GM23338 (cell line): ENCODE results near the gene FCER1G. TPM values are rescaled to one million over a fixed set of nuclear protein-coding genes. Genes with fewer than 3 reads are reported as not detected.

Experiments used
- ATAC-seq: fragments of 200-7000 bp; cut with Tn5 transposase; 3 replicates; pipeline ENCODE4 v1.9.1; 2020
- DNase-seq: peaks from one replicate; pipeline ENCODE4 v3.0.0-alpha.2; 2015; ENCODE audit warnings: low spot score
- H2AFZ ChIP-seq: fragments of 200-600 bp; sonication (generic); 2 replicates; pipeline ENCODE4 v1.8.0; 2016; ENCODE audit warnings: antibody characterized with exemption, mild to moderate bottlenecking, moderate library complexity
- H3F3A ChIP-seq: fragments of 200-600 bp; sonication (generic); replicated peaks from 2 replicates; pipeline ENCODE4 v1.8.0; 2017; ENCODE audit warnings: antibody characterized with exemption, mixed run types, low read depth
- H3K27ac ChIP-seq: fragments of 200-600 bp; sonication (generic); 2 replicates; pipeline ENCODE4 v1.6.1; 2016; ENCODE audit warnings: low read depth
- H3K27me3 ChIP-seq: fragments of 200-600 bp; sonication (generic); 2 replicates; pipeline ENCODE4 v1.8.0; 2016; ENCODE audit warnings: mild to moderate bottlenecking, mixed run types, moderate library complexity; ENCODE audit not compliant: insufficient read depth
- H3K36me3 ChIP-seq: fragments of 200-600 bp; sonication (generic); 2 replicates; pipeline ENCODE4 v1.8.0; 2016; ENCODE audit warnings: mild to moderate bottlenecking; ENCODE audit not compliant: insufficient read depth
- H3K4me1 ChIP-seq: fragments of 200-600 bp; sonication (generic); 2 replicates; pipeline ENCODE4 v1.8.0; 2016; ENCODE audit warnings: mild to moderate bottlenecking, moderate library complexity; ENCODE audit not compliant: insufficient read depth
- H3K4me2 ChIP-seq: fragments of 200-600 bp; sonication (generic); 2 replicates; pipeline ENCODE4 v1.7.1; 2017; ENCODE audit warnings: mixed run types
- H3K4me3 ChIP-seq: fragments of 200-600 bp; sonication (generic); 2 replicates; pipeline ENCODE4 v1.6.1; 2016; ENCODE audit warnings: mixed run types
- H3K79me2 ChIP-seq: fragments of 200-600 bp; sonication (generic); replicated peaks from 2 replicates; pipeline ENCODE4 v1.8.0; 2017; ENCODE audit warnings: mild to moderate bottlenecking; ENCODE audit not compliant: insufficient read depth
- H3K9me2 ChIP-seq: fragments of 200-600 bp; sonication (generic); 2 replicates; pipeline ENCODE4 v1.8.0; 2017; ENCODE audit not compliant: insufficient read depth
- H4K20me1 ChIP-seq: fragments of 200-600 bp; sonication (generic); replicated peaks from 2 replicates; pipeline ENCODE4 v1.8.0; 2017; ENCODE audit warnings: mild to moderate bottlenecking; ENCODE audit not compliant: insufficient read depth
- H3K27ac Mint-ChIP-seq: 2 replicates; pipeline ENCODE4 v1.8.0; 2020; ENCODE audit warnings: inconsistent platforms, mild to moderate bottlenecking, moderate library complexity, mixed read lengths
- H3K27me3 Mint-ChIP-seq: 3 replicates; pipeline ENCODE4 v1.8.0; 2022; ENCODE audit warnings: low read depth, mild to moderate bottlenecking, moderate library complexity, mixed read lengths, inconsistent platforms; ENCODE audit not compliant: insufficient read depth, poor library complexity
- H3K36me3 Mint-ChIP-seq: 3 replicates; pipeline ENCODE4 v1.8.0; 2021; ENCODE audit warnings: low read depth, mild to moderate bottlenecking, inconsistent platforms, moderate library complexity, mixed read lengths
- H3K4me1 Mint-ChIP-seq: 3 replicates; pipeline ENCODE4 v1.8.0; 2020; ENCODE audit warnings: mild to moderate bottlenecking, inconsistent platforms, mixed read lengths
- H3K4me3 Mint-ChIP-seq: 3 replicates; pipeline ENCODE4 v1.8.0; 2021; ENCODE audit warnings: moderate library complexity, mild to moderate bottlenecking, inconsistent platforms, mixed read lengths
- H3K9me3 Mint-ChIP-seq: 3 replicates; pipeline ENCODE4 v1.8.0; 2020; ENCODE audit warnings: moderate library complexity, mild to moderate bottlenecking, inconsistent platforms, mixed read lengths
- CREB1 ChIP-seq: fragments of 250-450 bp; sonication (Bioruptor Pico); IDR thresholded peaks from 2 replicates; pipeline ENCODE4 v1.5.0; 2020; ENCODE audit warnings: low read depth, mild to moderate bottlenecking, moderate library complexity
- CTCF ChIP-seq, 2 experiments: fragments of 200-600 bp in 1 of 2; sonication (generic) in 1 of 2; conservative IDR thresholded peaks; 2 replicates each; pipeline versions ENCODE4 v1.5.1 to v1.6.1; 2016 to 2017; ENCODE audit warnings: antibody characterized with exemption in 2 of 2, low read depth in 2 of 2, mild to moderate bottlenecking in 2 of 2, moderate library complexity in 1 of 2
- EZH2 ChIP-seq: fragments of 200-600 bp; sonication (generic); IDR thresholded peaks from one replicate; pipeline ENCODE4 v1.8.0; 2017; ENCODE audit warnings: antibody characterized with exemption, mild to moderate bottlenecking, low read depth; ENCODE audit not compliant: unreplicated experiment
- EZH2phosphoT487 ChIP-seq: fragments of 200-600 bp; sonication (generic); IDR thresholded peaks from one replicate; pipeline ENCODE4 v1.8.1; 2018; ENCODE audit warnings: antibody characterized with exemption; ENCODE audit not compliant: unreplicated experiment
- JUNB ChIP-seq: IDR thresholded peaks from one replicate; pipeline ENCODE4 v1.6.1; 2016; ENCODE audit warnings: antibody characterized with exemption; ENCODE audit not compliant: unreplicated experiment
- NANOG ChIP-seq: IDR thresholded peaks from 2 replicates; pipeline ENCODE4 v1.6.1; 2016; ENCODE audit warnings: antibody characterized with exemption, borderline replicate concordance
- POLR2AphosphoS5 ChIP-seq: IDR thresholded peaks from 2 replicates; pipeline ENCODE4 v1.6.1; 2016; ENCODE audit warnings: antibody characterized with exemption, low read depth
- REST ChIP-seq: IDR thresholded peaks from one replicate; pipeline ENCODE4 v1.6.1; 2018; ENCODE audit warnings: antibody characterized with exemption; ENCODE audit not compliant: unreplicated experiment
- STAT1 ChIP-seq: IDR thresholded peaks from one replicate; pipeline ENCODE4 v1.6.1; 2016; ENCODE audit warnings: antibody characterized with exemption; ENCODE audit not compliant: unreplicated experiment
- ZNF331 ChIP-seq: fragments of 250-450 bp; sonication (Bioruptor Pico); IDR thresholded peaks from 2 replicates; pipeline ENCODE4 v1.5.0; 2020; ENCODE audit warnings: low read depth, mild to moderate bottlenecking, moderate library complexity
- polyA plus RNA-seq: library from polyadenylated mRNA; unstranded; fragments of >200 nt; fragmentation: Nextera tagmentation; extraction: Ambion mirVana; gene quantifications from 2 replicates; pipeline ENCODE4 v1.2.1, GENCODE V29; 2016
- total RNA-seq: library from RNA; depleted of rRNA; stranded (reverse); fragments of >200 nt; shearing (Covaris generic); gene quantifications from 2 replicates; pipeline ENCODE4 v1.2.3, GENCODE V29; 2014

FCER1G gene
- total and polyA plus RNA-seq, 2 experiments from 2014 or later, result 1.1 TPM; not detected in 1

GRCh38 chr1:161179698-161180097 lies 35.4 kb upstream of the FCER1G start:
- Histone ChIP-seq H4K20me1 (peaks cover 6% of the 10 kb centered on the region; the same call in 1 of the 2 replicates), H3K27ac (no peak overlapping the region), H2AFZ (no peak overlapping the region), H3K4me2 (no peak overlapping the region), H3K79me2 (peaks cover 8% of the 10 kb centered on the region), H3K4me1 (peaks cover 15% of the 10 kb centered on the region; the same call in 1 of the 2 replicates), H3K4me3 (no peak overlapping the region), H3K36me3 (no peaks in the 10 kb centered on the region; the same call in 1 of the 2 replicates), H3K27me3 (no peaks in the 10 kb centered on the region), H3K9me2 (no peaks in the 10 kb centered on the region), H3F3A (no peaks in the 10 kb centered on the region)
- no peak overlapping the region for H3K4me3 Mint-ChIP-seq
- H3K27ac Mint-ChIP-seq, result no peak overlapping the region
- H3K27me3 Mint-ChIP-seq, result peaks cover 5% of the 10 kb centered on the region
- H3K9me3 Mint-ChIP-seq, result no peaks in the 10 kb centered on the region
- DNase-seq (no peak), ATAC-seq (no peak)
- no peak for TF ChIP-seq CREB1 (CRISPR knock-in tag)
- no peak for TF ChIP-seq POLR2AphosphoS5
- TF ChIP-seq CTCF (conservative IDR thresholded peaks at IDR 0.05; ENCODE audit: low read depth in 2 of 2), result no peak
- no peak for TF ChIP-seq EZH2phosphoT487
- no peak for TF ChIP-seq REST
- no peak for TF ChIP-seq STAT1
- no peak for TF ChIP-seq NANOG
- TF ChIP-seq JUNB, result no peak
- peaks cover 15% of the 10 kb centered on the region for H3K4me1 Mint-ChIP-seq
- H3K36me3 Mint-ChIP-seq, result peaks cover 10% of the 10 kb centered on the region

GRCh38 chr1:161180639-161181038 lies 34.5 kb upstream of the FCER1G start:
- H3K4me2 ChIP-seq, result no peak overlapping the region
- Mint-ChIP-seq H3K27ac (no peak overlapping the region), H3K4me1 (peaks cover 20% of the 10 kb centered on the region), H3K4me3 (no peak overlapping the region), H3K27me3 (peaks cover 5% of the 10 kb centered on the region), H3K9me3 (no peaks in the 10 kb centered on the region), H3K36me3 (0 out of 3 replicates have a peak, but pooled peaks cover under 1% of the 10 kb centered on the region)
- no peak overlapping the region for H2AFZ ChIP-seq
- H4K20me1 ChIP-seq, result 0 out of 2 replicates have a peak, but pooled peaks cover 6% of the 10 kb centered on the region
- peak; percentile 63 for DNase-seq
- no peaks in the 10 kb centered on the region for H3K9me2 ChIP-seq
- H3K4me3 ChIP-seq, result no peak overlapping the region
- no peaks in the 10 kb centered on the region for H3F3A ChIP-seq
- H3K27ac ChIP-seq, result no peak overlapping the region
- TF ChIP-seq JUNB, result no peak
- TF ChIP-seq EZH2phosphoT487, result no peak
- peak; percentile 53 to 67 for TF ChIP-seq CTCF (conservative IDR thresholded peaks at IDR 0.05; ENCODE audit: low read depth in 2 of 2)
- no peak for TF ChIP-seq REST
- TF ChIP-seq EZH2, result no peak
- no peak for TF ChIP-seq ZNF331 (CRISPR knock-in tag)
- no peak for TF ChIP-seq CREB1 (CRISPR knock-in tag)
- no peak for ATAC-seq
- no peaks in the 10 kb centered on the region; the same call in 1 of the 2 replicates for H3K36me3 ChIP-seq
- H3K27me3 ChIP-seq, result no peaks in the 10 kb centered on the region
- H3K79me2 ChIP-seq, result peaks cover 8% of the 10 kb centered on the region
- peaks cover 15% of the 10 kb centered on the region; the same call in 1 of the 2 replicates for H3K4me1 ChIP-seq
